ENCODE measurements around the gene NEUROD2.

Gene NEUROD2

DNA sequence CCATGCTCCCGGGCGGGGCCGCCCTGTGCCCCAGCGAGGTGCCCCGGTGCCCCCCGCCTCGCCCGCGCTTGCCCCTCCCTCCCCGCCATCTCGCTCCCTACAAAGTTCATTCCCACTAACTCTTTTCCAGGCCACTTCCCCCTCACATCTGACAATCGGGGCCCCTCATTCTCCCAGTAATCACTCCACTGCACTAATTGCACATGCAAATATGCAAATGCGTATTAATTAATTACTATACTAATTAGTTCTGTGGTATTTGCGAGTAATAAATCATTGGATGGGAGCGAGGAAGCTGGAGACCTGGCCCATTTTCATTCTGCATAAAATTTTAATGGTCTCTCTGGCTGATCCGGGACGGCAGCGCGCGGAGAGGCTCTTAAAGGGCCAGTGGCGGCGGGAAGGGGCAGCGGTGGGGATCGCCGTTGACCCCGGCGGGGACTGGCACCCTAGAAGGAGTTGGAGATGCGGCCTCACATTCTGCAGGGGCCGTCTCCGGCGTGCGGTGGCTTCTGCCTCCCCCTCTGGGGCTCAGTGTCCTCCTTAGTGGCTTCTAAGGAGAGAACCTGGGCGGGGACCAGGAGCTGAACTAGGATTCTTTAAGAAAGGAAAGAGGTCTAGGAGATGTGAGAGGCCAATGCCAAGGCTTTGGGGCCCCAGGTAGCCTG, 10.7 kb upstream of the NEUROD2 start:
- Mint-ChIP-seq H3K9me3 (no peaks in the 10 kb centered on the region), H3K36me3 (peaks cover 0 to 1% of the 10 kb centered on the region in 2 donors), H3K27ac (peak overlapping the region; percentile 78), H3K4me1 (peaks cover 23 to 48% of the 10 kb centered on the region in 2 donors), H3K4me3 (peak overlapping the region; percentile 81 to 84), H3K27me3 (peaks cover 19 to 30% of the 10 kb centered on the region in 2 donors)
- DNase-seq, result no peak
- ATAC-seq (replicated peaks), result no peak

DNA sequence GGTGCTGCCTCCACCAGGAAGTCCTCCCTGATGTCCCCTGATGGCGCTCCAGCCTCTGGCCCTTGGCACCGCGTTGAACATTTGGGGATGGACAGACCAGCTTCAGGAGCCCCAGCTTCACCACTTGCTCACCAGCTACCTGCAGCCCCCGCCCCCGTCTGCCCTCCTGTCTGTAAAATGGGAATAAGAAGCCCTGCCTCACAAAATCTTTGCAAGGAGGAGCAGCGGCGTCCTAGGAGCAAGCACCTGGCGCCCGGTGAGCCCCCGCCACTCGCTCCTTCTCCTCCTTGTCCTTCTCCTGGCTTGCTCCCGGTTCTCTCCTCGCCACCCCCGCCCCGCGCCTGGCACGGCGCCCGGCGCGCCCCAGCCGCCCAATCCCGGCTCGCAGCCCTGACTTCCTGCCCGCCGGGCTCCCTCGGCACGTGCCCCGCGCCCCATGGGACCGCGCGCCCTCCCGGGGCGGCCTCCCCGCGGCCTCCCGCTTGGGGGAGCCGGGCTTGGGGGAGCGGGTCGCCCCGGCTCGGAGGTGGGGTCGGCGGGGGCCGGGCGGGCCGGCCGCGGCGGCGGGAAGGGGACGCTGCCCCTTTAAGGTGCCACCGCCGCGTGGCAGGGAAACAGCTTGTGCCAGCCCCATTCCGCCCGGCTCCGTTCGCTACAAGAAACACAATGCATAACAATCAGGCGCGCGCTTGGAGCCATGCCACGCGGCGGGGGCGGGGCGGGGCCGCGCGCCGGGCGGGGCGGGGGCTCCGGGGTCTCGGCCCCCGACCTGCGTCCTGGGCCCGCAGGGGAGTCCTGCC, 9.9 kb upstream of the NEUROD2 start:
- peaks cover 20 to 49% of the 10 kb centered on the region in 2 donors for H3K4me1 Mint-ChIP-seq
- H3K27ac Mint-ChIP-seq, result no peak overlapping the region
- H3K9me3 Mint-ChIP-seq, result no peaks in the 10 kb centered on the region
- peaks cover 26 to 37% of the 10 kb centered on the region in 2 donors for H3K27me3 Mint-ChIP-seq
- H3K4me3 Mint-ChIP-seq, result peak overlapping the region; percentile 81 to 84
- peaks cover 0 to 4% of the 10 kb centered on the region in 2 donors for H3K36me3 Mint-ChIP-seq
- DNase-seq (no peak), ATAC-seq (replicated peaks) (peak; percentile 56 to 61)

DNA sequence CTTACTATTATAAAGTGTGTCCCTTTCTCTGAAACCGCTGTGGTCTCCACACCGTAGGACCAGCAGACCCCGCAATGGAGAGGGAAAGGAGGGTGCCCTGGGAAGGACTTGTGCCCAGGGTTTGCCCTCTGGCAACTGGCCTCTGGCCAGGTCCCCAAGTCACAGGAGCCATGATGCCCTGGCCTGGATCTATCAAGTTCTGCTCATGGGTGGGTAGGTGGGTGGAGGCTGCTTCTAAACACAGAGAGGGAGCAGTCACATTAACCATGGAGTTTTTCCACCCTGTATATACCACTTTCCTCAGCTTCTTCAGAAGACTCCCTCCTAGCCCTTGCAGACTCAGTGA, 9.4 kb upstream of the NEUROD2 start:
- ATAC-seq (replicated peaks), result no peak
- no peak overlapping the region for H3K27ac Mint-ChIP-seq
- DNase-seq, result no peak
- peaks cover 27 to 39% of the 10 kb centered on the region in 2 donors for H3K27me3 Mint-ChIP-seq
- peak overlapping the region; percentile 63 to 84 for H3K4me3 Mint-ChIP-seq
- H3K4me1 Mint-ChIP-seq, result peaks cover 15 to 44% of the 10 kb centered on the region in 2 donors
- H3K9me3 Mint-ChIP-seq, result no peaks in the 10 kb centered on the region
- peaks cover 0 to 4% of the 10 kb centered on the region in 2 donors for H3K36me3 Mint-ChIP-seq

DNA sequence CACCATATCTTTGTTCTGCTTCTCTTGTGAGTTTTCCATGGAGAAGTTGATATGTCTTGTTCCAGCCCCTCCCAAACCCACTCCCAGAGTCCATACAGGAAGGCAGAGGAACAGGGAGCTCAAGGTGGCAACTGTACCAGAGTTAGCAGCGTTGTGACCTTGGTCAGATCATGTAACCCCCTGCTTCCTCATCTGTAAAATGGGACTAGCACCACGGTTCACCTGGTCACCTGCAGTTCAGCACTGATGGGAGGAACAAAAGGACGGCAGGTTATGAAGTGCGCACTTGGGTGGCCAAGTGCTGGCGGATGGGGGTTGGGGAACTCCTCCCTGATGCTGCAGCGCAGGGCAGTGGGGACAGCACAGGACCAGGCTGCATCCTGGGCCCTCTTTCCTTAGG, 7.7 kb upstream of the NEUROD2 start:
- no peak overlapping the region for H3K4me3 Mint-ChIP-seq
- peak overlapping the region; percentile 47 for H3K27ac Mint-ChIP-seq
- peaks cover 0 to 4% of the 10 kb centered on the region in 2 donors for H3K36me3 Mint-ChIP-seq
- H3K9me3 Mint-ChIP-seq, result no peaks in the 10 kb centered on the region
- peaks cover 11 to 36% of the 10 kb centered on the region in 2 donors for H3K4me1 Mint-ChIP-seq
- DNase-seq, result no peak
- ATAC-seq (replicated peaks), result no peak
- peaks cover 32 to 48% of the 10 kb centered on the region in 2 donors for H3K27me3 Mint-ChIP-seq

DNA sequence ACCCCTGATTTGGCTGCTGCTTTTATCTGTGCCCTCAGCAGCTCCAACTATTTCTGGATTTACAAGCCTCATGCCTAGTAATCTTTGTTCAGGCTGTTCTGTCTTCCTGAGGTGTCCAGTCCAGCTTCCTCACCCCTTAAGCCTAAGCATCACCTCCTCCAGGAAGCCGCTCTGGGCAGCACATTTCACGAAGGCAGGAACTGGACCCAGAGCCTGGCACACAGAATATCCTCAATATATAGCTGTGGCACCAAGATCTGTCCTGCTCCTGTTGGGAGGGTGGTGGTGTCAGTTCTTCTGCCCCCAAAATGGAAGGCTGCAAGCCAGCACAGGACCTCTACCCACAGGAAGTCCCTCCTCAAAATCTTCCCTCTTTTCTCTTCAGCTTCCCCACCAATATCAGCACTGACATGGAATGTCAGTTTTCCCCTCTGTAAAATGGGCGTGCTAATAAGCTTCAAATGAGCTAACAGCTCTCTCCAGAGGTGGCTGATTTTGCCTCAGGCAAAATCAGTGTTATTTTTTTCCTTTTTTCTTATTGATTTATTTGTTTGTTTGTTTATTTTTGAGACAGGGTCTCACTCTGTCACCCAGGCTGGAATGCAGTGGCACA, 6.9 kb upstream of the NEUROD2 start:
- Mint-ChIP-seq H3K9me3 (no peaks in the 10 kb centered on the region), H3K27me3 (peaks cover 32 to 51% of the 10 kb centered on the region in 2 donors), H3K27ac (no peak overlapping the region), H3K36me3 (peaks cover 0 to 4% of the 10 kb centered on the region in 2 donors), H3K4me1 (peaks cover 11 to 36% of the 10 kb centered on the region in 2 donors), H3K4me3 (no peak overlapping the region)
- ATAC-seq (replicated peaks), result no peak
- no peak for DNase-seq

DNA sequence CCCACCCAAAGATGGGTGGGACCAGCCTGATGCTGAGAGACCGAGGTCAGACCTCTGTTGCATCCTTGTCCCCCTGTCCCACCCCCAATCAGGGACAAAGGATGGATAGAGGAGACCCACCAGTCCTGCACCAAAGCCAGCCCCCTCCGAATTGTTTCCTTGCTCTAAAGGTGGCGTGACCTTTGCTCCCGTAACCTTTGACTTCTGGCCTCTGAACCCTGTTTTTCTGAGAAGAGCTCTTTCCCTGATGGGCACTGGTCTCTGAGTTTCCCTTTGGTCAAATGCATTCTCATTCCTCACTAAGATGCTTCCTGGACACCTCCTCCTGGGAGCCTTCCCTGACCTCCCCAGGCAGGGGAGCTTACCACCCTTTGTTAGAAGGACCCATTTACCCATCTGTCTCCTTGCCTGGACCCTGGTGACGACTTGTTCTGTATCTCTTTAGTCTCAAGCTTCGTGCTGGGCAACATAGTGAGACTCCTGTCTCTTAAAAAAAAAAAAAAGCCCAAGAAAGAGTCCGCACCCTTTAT, 5.3 kb upstream of the NEUROD2 start:
- DNase-seq (no peak), ATAC-seq (replicated peaks) (no peak)
- Mint-ChIP-seq H3K9me3 (no peaks in the 10 kb centered on the region), H3K36me3 (peaks cover 0 to 4% of the 10 kb centered on the region in 2 donors), H3K27me3 (peaks cover 47 to 67% of the 10 kb centered on the region in 2 donors), H3K4me1 (peaks cover 7 to 30% of the 10 kb centered on the region in 2 donors), H3K4me3 (no peak overlapping the region), H3K27ac (no peak overlapping the region)

DNA sequence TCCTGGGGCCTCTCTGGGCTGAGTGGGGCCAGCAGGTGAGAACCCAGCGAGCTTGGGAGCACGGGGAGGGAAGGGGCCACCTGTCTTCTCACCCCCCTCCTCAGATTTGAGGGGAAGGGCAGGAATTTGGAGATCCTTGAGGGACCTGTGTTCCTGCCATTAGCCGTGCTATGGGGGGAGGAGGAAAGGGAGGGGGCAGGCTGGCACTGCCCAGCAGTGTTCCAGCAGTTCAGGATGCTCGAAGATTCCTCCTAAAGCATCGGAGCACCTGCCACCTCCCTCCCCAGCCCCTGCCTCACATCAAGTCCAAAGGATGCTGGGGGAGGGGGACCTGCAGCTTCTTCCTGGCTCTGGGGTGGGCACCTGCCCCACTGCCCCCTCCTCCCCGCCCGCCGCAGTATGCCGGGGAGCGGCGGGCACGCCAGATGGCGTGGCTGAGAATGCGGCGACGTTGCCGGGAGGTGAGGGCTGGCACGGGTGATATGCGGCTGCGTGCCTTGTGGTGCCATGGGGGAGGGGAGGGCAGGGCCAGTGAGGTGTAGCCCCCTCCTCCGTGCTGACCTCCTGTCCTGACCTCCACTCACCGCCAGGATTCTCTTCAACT, 4.7 kb upstream of the NEUROD2 start:
- DNase-seq (no peak), ATAC-seq (replicated peaks) (no peak)
- H3K27ac Mint-ChIP-seq, result no peak overlapping the region
- no peak overlapping the region for H3K4me3 Mint-ChIP-seq
- no peaks in the 10 kb centered on the region for H3K9me3 Mint-ChIP-seq
- H3K27me3 Mint-ChIP-seq, result peaks cover 48 to 72% of the 10 kb centered on the region in 2 donors
- peaks cover 7 to 33% of the 10 kb centered on the region in 2 donors for H3K4me1 Mint-ChIP-seq
- peaks cover 0 to 4% of the 10 kb centered on the region in 2 donors for H3K36me3 Mint-ChIP-seq

DNA sequence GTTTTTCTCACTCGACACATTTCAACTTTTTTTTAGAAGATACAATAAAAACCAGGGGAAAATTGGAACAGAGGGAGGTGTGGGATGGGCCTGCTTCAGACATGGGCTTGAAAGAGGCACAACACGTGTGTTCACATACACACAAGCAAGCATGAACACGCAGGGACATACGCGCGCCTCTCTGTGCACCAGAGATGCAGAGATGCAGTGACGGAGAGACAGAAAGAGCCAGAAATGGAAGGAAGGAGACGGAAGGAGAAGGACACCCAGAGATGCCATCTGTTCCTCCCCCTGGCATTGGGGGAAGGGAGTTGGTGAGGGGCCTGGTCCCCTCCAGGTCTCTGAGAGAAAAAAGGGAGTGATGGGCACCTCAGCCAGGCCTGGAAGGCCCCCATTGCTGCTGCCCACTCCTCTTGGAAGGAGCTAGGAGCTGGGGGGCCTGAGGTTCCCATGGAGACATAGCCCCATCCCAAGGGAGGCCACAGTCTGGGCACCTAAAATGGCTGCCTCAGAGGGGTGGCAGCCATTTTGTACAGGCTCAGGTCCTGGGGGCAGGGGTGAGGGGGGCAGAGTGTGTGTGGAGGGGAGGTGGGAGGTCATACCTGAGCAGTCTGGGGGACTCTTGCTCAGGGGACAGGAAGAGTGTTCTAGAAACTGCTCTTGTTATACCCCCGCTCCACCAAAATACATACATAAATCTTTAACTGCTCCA, 3.8 kb upstream of the NEUROD2 start:
- ATAC-seq (replicated peaks) (no peak), DNase-seq (no peak)
- Mint-ChIP-seq H3K27ac (no peak overlapping the region), H3K36me3 (peaks cover 0 to 4% of the 10 kb centered on the region in 2 donors), H3K9me3 (no peaks in the 10 kb centered on the region), H3K4me3 (no peak overlapping the region), H3K4me1 (peaks cover 12 to 36% of the 10 kb centered on the region in 2 donors), H3K27me3 (peaks cover 55 to 80% of the 10 kb centered on the region in 2 donors)

DNA sequence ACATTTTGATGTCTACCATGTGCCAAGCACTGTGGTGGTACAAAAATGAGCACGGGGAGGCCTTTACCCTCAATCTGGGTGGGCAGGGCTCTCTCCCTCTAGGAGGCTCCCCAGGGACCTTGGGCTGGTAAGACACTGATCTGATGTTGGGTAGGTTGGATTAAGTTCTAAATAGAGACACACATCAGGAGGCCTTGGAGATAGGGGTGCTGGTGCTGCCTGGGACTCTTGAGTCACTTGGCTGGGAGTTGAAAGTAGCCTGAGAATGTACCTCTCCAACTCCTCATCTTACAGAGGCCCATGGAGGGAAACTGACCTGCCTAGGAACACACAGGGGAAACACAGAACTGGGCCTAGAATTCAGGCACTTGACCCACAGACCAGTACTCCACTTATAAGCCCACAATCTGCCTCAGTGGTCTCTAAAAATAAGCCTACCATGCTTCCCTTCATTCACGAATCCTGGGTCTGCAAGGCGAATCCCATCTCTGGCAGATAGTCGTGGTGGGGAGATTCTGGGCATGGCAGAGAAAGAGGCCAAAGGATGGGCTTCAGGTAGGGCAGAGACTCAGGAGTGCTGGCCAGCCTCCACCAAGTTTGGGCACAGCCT, 1.8 kb upstream of the NEUROD2 start:
- H3K4me1 Mint-ChIP-seq, result peaks cover 13 to 36% of the 10 kb centered on the region in 2 donors
- H3K27ac Mint-ChIP-seq, result no peak overlapping the region
- DNase-seq (no peak), ATAC-seq (replicated peaks) (no peak)
- peaks cover 45 to 75% of the 10 kb centered on the region in 2 donors for H3K27me3 Mint-ChIP-seq
- H3K9me3 Mint-ChIP-seq, result no peaks in the 10 kb centered on the region
- H3K4me3 Mint-ChIP-seq, result no peak overlapping the region
- H3K36me3 Mint-ChIP-seq, result peaks cover 0 to 2% of the 10 kb centered on the region in 2 donors

DNA sequence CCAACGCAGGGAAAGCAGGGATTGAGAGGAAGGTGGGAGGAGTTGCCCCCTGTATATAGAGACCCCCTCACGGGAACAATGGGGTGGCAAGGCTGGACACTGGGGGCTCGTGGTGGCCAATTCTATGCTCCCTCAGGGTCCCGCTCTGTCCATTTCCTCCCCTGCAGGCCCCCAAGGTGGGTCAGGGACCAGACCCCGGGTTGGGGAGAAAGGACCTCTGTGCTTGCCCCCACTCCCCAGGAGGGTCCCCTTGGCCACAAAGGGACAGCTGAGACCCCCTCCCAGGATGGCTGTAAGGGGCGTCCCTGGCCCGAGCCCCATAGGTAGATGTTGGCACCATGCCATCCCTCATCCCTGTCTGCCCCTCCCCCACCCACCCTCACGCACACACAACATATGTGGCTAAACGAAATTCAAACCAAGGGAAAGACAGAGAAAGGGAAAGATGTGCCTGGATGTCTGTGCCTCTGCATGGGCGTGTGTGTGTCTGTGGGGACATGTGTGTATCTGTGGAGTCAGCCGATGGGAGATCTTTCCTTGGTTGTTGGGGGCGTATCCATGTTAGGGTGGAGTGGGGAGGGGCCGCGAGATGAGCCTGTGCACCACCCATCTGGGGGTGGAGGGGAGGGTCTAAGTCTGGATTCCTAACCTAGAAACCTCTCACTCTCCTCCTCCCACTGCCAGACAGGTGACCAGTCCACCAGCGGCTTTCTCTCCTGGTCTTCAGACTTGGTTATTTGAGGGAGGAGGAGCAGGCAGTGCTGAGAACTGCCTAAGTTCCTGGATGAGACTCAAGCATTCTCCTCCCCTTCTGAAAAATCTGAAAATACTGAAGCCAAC, 642 bp upstream of the NEUROD2 start:
- H3K4me3 Mint-ChIP-seq, result no peak overlapping the region
- H3K36me3 Mint-ChIP-seq, result peaks cover 0 to 4% of the 10 kb centered on the region in 2 donors
- H3K9me3 Mint-ChIP-seq, result no peaks in the 10 kb centered on the region
- peaks cover 18 to 43% of the 10 kb centered on the region in 2 donors for H3K4me1 Mint-ChIP-seq
- ATAC-seq (replicated peaks) (no peak), DNase-seq (no peak)
- no peak overlapping the region for H3K27ac Mint-ChIP-seq
- H3K27me3 Mint-ChIP-seq, result peaks cover 45 to 75% of the 10 kb centered on the region in 2 donors

DNA sequence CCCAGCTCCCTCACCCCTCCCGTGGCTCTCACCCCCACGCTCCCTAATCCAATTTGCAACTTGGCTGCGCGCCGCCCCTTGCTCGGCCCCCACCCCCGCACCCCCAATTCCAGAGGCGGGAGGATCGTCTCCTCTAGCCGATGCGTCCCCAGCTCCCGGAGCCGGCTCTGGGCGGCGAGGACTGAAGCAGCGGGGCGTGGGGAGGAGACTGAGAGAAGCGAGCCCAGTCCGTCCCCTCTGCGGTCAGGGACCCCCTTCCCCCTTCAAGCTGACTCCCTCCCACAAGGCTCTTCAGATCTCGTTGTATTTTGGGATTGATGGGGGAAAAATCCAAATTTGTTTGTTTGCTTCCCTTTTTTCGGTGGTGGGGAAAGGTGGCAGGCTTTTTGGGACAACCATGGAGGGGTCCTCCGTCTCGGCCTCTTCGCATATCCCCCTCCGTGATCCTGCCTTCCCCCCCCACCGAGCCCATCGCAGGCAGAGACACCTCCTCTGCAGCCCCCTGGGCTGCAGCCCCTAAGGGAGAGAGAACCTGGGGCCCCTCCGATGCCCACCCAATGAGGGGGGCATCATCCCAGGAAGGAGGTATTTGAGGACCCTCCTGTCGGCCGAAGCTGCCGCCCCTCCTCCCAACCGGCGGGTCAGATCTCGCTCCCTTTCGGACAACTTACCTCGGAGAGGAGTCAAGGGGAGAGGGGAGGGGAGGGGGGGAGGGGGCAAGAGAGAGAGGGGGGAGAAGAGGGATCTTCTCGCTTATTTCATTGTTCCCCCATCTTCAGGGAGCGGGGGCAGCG, 466 bp downstream of the NEUROD2 start:
- H3K9me3 Mint-ChIP-seq, result no peaks in the 10 kb centered on the region

More for the DNA sequence above, 466 bp downstream of the NEUROD2 start:
- Mint-ChIP-seq H3K27ac (peak overlapping the region; percentile 9), H3K36me3 (peaks cover 0 to 1% of the 10 kb centered on the region in 2 donors), H3K4me3 (peak overlapping the region; percentile 75 to 77), H3K27me3 (peaks cover 48 to 77% of the 10 kb centered on the region in 2 donors), H3K4me1 (peaks cover 21 to 41% of the 10 kb centered on the region in 2 donors)
- ATAC-seq (replicated peaks) (no peak), DNase-seq (no peak)
